T-helper 1 cell treated with Interleukin-12 subunit alpha and Interleukin-12 subunit beta and Interleukin-4 antibody, amounts not matched to agents 30 μg/mL and 1 μg/mL, for 36 hours (primary cell): Measurements from ENCODE around the gene DCHS1.

Source experiments
- H3K27ac Mint-ChIP-seq: one replicate; pipeline ENCODE4 v1.8.0; 2021; ENCODE audit warnings: mild to moderate bottlenecking, mixed read lengths
- H3K27me3 Mint-ChIP-seq: one replicate; pipeline ENCODE4 v1.8.0; 2021; ENCODE audit warnings: low read depth, mixed read lengths
- H3K36me3 Mint-ChIP-seq: one replicate; pipeline ENCODE4 v1.8.0; 2021; ENCODE audit warnings: low read depth, mixed read lengths
- H3K4me1 Mint-ChIP-seq: one replicate; pipeline ENCODE4 v1.8.0; 2021; ENCODE audit warnings: low read depth, mixed read lengths
- H3K4me3 Mint-ChIP-seq: one replicate; pipeline ENCODE4 v1.8.0; 2021; ENCODE audit warnings: mild to moderate bottlenecking, moderate library complexity, mixed read lengths
- H3K9me3 Mint-ChIP-seq: one replicate; pipeline ENCODE4 v1.8.0; 2021; ENCODE audit warnings: mixed read lengths

The DCHS1 gene

GRCh38 chr11:6632116-6633073 is 23.2 kb downstream of the DCHS1 start:
- no peak overlapping the region for H3K4me3 Mint-ChIP-seq
- no peaks in the 10 kb centered on the region for H3K27me3 Mint-ChIP-seq
- no peaks in the 10 kb centered on the region for H3K9me3 Mint-ChIP-seq
- no peaks in the 10 kb centered on the region for H3K36me3 Mint-ChIP-seq
- peaks cover 9% of the 10 kb centered on the region for H3K4me1 Mint-ChIP-seq
- H3K27ac Mint-ChIP-seq = no peak overlapping the region

DNA sequence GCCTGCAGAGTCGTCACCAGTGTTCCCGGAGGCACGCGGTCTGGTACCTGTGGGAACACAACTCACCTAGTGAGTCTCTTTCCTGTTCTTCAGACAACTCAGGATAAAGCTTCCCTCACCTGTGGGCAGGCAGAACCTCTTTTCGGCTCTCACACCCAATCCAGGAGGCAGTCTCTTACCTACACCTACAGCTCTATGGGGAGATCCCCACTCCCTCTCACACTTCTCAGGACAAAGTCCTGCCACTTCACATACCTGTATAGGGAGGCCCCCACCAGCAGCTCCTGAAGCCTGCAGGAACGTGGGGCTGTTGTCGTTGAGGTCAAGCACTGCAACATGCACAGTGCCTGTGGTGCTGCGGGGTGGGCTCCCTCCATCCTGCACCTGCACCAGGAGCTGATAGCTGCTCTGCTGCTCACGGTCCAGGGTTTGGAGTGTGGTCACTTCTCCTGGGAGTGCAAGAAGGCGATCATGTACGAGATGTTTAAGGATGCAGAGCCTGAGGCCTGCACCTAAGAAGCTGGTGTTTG is 24.2 kb downstream of the DCHS1 start:
- H3K27ac Mint-ChIP-seq = no peak overlapping the region
- H3K36me3 Mint-ChIP-seq = no peaks in the 10 kb centered on the region
- H3K27me3 Mint-ChIP-seq = no peaks in the 10 kb centered on the region
- H3K4me3 Mint-ChIP-seq = no peak overlapping the region
- H3K4me1 Mint-ChIP-seq = peaks cover 10% of the 10 kb centered on the region
- no peaks in the 10 kb centered on the region for H3K9me3 Mint-ChIP-seq

DNA sequence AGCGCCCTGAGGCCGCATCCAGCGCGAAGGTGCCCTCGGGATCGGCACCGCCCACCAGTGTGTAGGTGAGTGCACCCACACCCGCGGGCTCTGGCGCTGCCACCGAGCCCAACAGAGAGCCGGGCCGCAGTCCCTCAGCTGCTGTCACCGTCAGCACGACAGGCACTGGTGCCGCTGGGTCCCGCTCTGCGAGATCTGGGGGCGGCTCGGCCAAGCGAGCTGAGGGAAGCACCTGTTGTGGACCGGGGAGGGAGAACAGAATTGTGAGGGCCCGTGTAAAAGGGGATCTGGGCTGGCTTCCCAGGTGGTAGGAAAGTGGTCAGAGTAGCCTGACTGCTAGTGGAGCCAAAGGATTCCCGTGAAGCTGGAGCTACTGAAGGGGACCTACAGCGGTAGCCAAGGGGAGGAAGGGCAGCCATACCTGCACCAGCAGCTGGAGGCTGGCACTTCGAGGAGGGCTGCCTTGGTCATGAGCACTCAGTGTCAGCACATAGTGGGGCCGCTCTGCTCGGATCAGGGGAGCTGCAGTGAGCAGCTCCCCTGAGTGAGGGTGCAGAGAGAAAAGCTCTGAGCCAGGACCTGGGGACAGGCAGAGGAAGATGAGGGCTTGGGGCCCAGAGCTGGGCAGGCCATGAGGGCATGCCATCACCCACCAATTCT is 24.8 kb downstream of the DCHS1 start:
- H3K27ac Mint-ChIP-seq = no peak overlapping the region
- H3K4me3 Mint-ChIP-seq = no peak overlapping the region
- no peaks in the 10 kb centered on the region for H3K27me3 Mint-ChIP-seq

GRCh38 chr11:6629892-6630631 is 25.5 kb downstream of the DCHS1 start:
- H3K36me3 Mint-ChIP-seq = no peaks in the 10 kb centered on the region
- no peak overlapping the region for H3K4me3 Mint-ChIP-seq
- no peaks in the 10 kb centered on the region for H3K9me3 Mint-ChIP-seq
- H3K4me1 Mint-ChIP-seq = peaks cover 10% of the 10 kb centered on the region
- H3K27me3 Mint-ChIP-seq = no peaks in the 10 kb centered on the region
- H3K27ac Mint-ChIP-seq = no peak overlapping the region

More for the DNA sequence above, 24.8 kb downstream of the DCHS1 start:
- no peaks in the 10 kb centered on the region for H3K9me3 Mint-ChIP-seq
- no peaks in the 10 kb centered on the region for H3K36me3 Mint-ChIP-seq
- H3K4me1 Mint-ChIP-seq = peaks cover 10% of the 10 kb centered on the region

GRCh38 chr11:6629573-6629891 is 26.1 kb downstream of the DCHS1 start:
- peaks cover 10% of the 10 kb centered on the region for H3K4me1 Mint-ChIP-seq
- H3K27ac Mint-ChIP-seq = no peak overlapping the region
- H3K4me3 Mint-ChIP-seq = no peak overlapping the region
- no peaks in the 10 kb centered on the region for H3K9me3 Mint-ChIP-seq
- no peaks in the 10 kb centered on the region for H3K36me3 Mint-ChIP-seq
- H3K27me3 Mint-ChIP-seq = no peaks in the 10 kb centered on the region

GRCh38 chr11:6628526-6628925 is 27.1 kb downstream of the DCHS1 start:
- Mint-ChIP-seq H3K36me3 (no peaks in the 10 kb centered on the region), H3K4me1 (peaks cover 10% of the 10 kb centered on the region), H3K27ac (peak overlapping the region; percentile 56), H3K9me3 (no peaks in the 10 kb centered on the region), H3K4me3 (no peak overlapping the region), H3K27me3 (no peaks in the 10 kb centered on the region)

DNA sequence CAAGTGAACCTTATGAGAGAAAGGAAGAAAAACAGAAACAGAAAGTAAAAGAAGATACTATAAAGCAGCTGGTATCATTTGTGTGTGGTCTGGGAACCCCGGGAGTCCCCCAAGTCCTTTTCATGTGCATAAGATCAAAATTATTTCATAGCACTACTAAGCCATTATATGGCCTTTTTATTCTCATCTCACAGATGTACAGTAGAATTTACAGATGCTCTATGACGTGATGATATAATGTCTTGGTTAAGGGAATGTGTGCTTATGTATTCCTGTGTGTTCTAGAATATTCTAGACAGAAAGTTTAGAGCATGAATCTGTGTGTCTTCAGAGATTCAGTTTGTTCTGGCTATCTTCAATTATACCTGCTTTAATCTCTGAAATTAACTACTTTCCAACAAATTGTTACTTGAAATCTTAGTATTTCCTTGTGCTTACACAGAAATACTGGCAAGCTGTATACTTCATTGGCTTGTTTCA is 27.8 kb downstream of the DCHS1 start:
- Mint-ChIP-seq H3K4me3 (peak overlapping the region; percentile 48), H3K9me3 (no peaks in the 10 kb centered on the region), H3K27me3 (no peaks in the 10 kb centered on the region), H3K27ac (peak overlapping the region; percentile 56), H3K36me3 (no peaks in the 10 kb centered on the region), H3K4me1 (peaks cover 10% of the 10 kb centered on the region)

GRCh38 chr11:6626971-6627761 is 28.4 kb downstream of the DCHS1 start:
- peak overlapping the region; percentile 48 for H3K4me3 Mint-ChIP-seq
- no peaks in the 10 kb centered on the region for H3K36me3 Mint-ChIP-seq
- peaks cover 10% of the 10 kb centered on the region for H3K4me1 Mint-ChIP-seq
- peak overlapping the region; percentile 56 for H3K27ac Mint-ChIP-seq
- no peaks in the 10 kb centered on the region for H3K9me3 Mint-ChIP-seq
- no peaks in the 10 kb centered on the region for H3K27me3 Mint-ChIP-seq

DNA sequence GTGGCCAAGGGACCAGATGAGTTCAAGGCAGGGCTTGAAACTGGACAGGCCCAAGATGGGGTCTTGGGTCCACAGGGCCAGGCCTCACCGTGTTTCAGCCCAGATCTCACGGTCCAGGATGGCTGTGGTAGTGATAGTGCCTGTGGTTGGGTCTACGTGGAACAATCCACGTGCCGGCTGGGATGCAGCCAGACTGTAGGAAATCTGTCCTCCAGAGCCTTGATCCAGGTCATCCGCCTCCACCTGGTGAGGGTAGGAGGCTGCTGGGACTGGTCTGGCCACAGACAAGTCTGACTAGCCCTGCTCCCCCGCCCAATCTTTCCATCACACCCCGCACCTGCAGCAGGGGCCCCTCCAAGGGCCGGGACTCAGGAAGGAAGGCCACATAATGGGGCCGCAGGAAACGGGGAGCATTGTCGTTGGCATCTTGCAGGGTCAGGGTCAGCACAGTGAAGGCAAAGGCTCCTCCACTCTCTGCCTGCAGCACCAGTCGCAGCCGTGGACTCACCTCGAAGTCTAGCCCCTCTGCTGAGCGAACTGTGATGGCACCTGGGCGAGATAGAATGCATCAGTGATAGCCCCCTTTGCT is 29.7 kb downstream of the DCHS1 start:
- H3K27me3 Mint-ChIP-seq = no peaks in the 10 kb centered on the region
- H3K4me1 Mint-ChIP-seq = peaks cover 10% of the 10 kb centered on the region
- no peaks in the 10 kb centered on the region for H3K9me3 Mint-ChIP-seq
- H3K27ac Mint-ChIP-seq = no peak overlapping the region
- no peak overlapping the region for H3K4me3 Mint-ChIP-seq
- H3K36me3 Mint-ChIP-seq = no peaks in the 10 kb centered on the region

DNA sequence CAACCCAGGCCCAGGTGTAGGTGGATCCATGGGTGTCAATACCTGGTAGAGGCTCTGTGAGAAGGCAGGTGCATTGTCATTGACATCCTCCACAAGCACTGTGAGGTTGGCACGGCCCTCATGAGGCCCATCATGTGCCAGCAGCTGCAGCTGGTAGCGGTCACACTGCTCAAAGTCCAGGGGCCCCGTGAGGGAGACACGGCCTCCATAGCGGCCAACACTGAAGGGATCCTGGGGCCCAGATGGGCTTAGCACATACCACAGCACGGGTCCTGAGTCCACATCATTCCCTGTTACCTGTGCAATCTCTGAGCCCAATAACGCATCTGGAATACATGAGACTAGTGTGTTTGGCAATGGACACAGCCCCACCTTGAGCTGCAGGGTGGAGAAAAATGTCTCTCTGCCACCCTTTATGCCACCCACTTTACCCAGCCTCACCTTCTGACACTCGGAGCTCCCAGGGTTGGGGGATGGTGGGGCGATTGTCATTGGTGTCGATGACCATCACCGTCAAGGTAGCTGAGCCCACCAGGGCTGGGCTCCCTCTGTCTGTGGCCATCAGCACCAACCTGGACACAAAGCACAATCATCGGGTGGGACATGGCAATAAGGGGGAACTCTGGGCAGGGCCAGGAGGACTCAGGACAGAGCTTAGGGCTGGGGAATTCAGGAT is 30.3 kb downstream of the DCHS1 start:
- Mint-ChIP-seq H3K36me3 (no peaks in the 10 kb centered on the region), H3K9me3 (no peaks in the 10 kb centered on the region), H3K4me1 (peaks cover 10% of the 10 kb centered on the region), H3K27ac (no peak overlapping the region), H3K27me3 (no peaks in the 10 kb centered on the region), H3K4me3 (no peak overlapping the region)

DNA sequence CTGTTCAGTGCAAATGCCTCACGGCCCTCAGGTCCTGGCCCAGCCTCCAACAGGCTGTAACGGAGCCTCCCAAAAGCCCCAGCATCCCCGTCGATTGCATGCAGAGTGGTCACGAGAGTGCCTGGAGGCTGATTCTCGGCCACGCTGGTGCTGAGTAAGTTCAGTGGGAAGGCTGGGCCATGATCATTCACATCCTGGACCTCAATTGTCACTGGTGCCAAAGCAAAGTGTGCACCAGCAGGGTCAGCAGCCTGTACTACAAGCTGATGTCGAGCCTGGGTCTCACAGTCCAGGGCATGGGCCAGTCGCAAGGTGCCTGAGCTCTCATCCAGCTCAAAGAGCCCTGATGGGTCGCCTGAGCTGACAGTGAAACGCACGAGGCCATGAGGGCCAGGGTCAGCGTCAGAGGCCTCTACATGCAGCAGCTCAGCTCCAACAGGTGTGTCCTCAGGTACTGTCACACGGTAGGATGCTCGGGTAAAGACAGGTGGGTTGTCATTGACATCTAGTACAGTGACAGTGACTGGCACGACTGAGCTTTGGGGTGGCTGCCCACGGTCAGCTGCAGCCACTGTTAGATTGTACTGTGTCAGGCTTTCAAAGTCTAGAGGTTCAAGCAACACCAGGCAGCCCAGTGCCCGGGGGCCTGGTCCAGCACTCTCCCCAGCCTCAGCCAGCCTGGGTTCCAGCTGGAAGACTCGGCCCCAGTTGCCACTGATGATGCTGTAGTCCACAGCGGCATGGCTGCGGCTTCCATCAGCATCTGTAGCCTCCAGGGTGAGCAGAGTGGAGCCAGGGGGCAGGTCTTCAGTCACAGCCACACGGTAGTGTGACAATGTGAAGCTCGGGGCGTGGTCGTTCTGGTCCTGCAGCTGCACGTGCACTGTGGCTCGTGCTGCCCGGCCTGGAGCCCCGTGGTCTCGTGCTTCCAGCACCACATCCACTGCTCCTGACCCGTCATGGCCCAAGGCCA is 31.9 kb downstream of the DCHS1 start:
- Mint-ChIP-seq H3K9me3 (no peaks in the 10 kb centered on the region), H3K36me3 (no peaks in the 10 kb centered on the region), H3K4me3 (no peak overlapping the region), H3K27ac (no peak overlapping the region), H3K4me1 (peaks cover 10% of the 10 kb centered on the region), H3K27me3 (no peaks in the 10 kb centered on the region)
